ENCODE data around the gene AKAP7. TPM values are rescaled to one million over a fixed set of nuclear protein-coding genes. Genes with fewer than 3 reads are reported as not detected.

Gene AKAP7
- total RNA-seq, 1 donor from 2014 or later, result 4.6 TPM

- no peak overlapping the region for H2AFZ ChIP-seq (ENCODE audit: low read depth, low read length)
- TF ChIP-seq EZH2 (IDR thresholded peaks at IDR 0.05; ENCODE audit: insufficient read depth, low read length), result no peak
- no peak for TF ChIP-seq CTCF (IDR thresholded peaks at IDR 0.05; ENCODE audit: insufficient read depth, low read depth, low read length)
- no peak for DNase-seq (ENCODE audit: low read depth)
- no peaks in the 10 kb centered on the region for H4K20me1 ChIP-seq (ENCODE audit: insufficient read depth, low read length)
- no peak for FAIRE-seq
- Mint-ChIP-seq H3K27ac (ENCODE audit: unreplicated experiment) (no peak overlapping the region), H3K4me3 (ENCODE audit: unreplicated experiment) (no peak overlapping the region), H3K27me3 (ENCODE audit: low read depth, unreplicated experiment) (no peaks in the 10 kb centered on the region), H3K4me1 (ENCODE audit: low read depth, unreplicated experiment) (no peaks in the 10 kb centered on the region), H3K36me3 (ENCODE audit: low read depth, unreplicated experiment) (no peaks in the 10 kb centered on the region), H3K9me3 (ENCODE audit: unreplicated experiment) (no peaks in the 10 kb centered on the region)
- no peaks in the 10 kb centered on the region for H3K36me3 ChIP-seq (ENCODE audit: insufficient read depth, low read length)
- no peaks in the 10 kb centered on the region for H3K9me3 ChIP-seq (ENCODE audit: insufficient read depth, low read depth, low read length)
- no peak overlapping the region for H3K9ac ChIP-seq (ENCODE audit: low read length)
- no peaks in the 10 kb centered on the region for H3K4me1 ChIP-seq (ENCODE audit: insufficient read depth, low read length)
- no peak overlapping the region for H3K4me2 ChIP-seq (ENCODE audit: low read length)
- no peak overlapping the region for H3K4me3 ChIP-seq (ENCODE audit: insufficient read depth, low read depth, low read length)
- H3K79me2 ChIP-seq (ENCODE audit: insufficient read depth, low read length), result no peaks in the 10 kb centered on the region
- no peaks in the 10 kb centered on the region for H3K27me3 ChIP-seq (ENCODE audit: insufficient read depth, low read length)
- no peak overlapping the region for H3K27ac ChIP-seq (ENCODE audit: low read depth, low read length)
Observed at GRCh38 chr6:131112249-131112648, 23.0 kb upstream of the AKAP7 start.

- no peak for FAIRE-seq
- no peak overlapping the region for H3K27ac Mint-ChIP-seq (ENCODE audit: unreplicated experiment)
- H4K20me1 ChIP-seq (ENCODE audit: insufficient read depth, low read length), result no peaks in the 10 kb centered on the region
- no peaks in the 10 kb centered on the region for H3K36me3 Mint-ChIP-seq (ENCODE audit: low read depth, unreplicated experiment)
- no peaks in the 10 kb centered on the region for H3K79me2 ChIP-seq (ENCODE audit: insufficient read depth, low read length)
- no peaks in the 10 kb centered on the region for H3K4me1 Mint-ChIP-seq (ENCODE audit: low read depth, unreplicated experiment)
- no peaks in the 10 kb centered on the region for H3K27me3 ChIP-seq (ENCODE audit: insufficient read depth, low read length)
- TF ChIP-seq CTCF (IDR thresholded peaks at IDR 0.05; ENCODE audit: insufficient read depth, low read depth, low read length), result no peak
- no peak for TF ChIP-seq EZH2 (IDR thresholded peaks at IDR 0.05; ENCODE audit: insufficient read depth, low read length)
- no peaks in the 10 kb centered on the region for H3K27me3 Mint-ChIP-seq (ENCODE audit: low read depth, unreplicated experiment)
- DNase-seq (ENCODE audit: low read depth), result no peak
- H3K9me3 ChIP-seq (ENCODE audit: insufficient read depth, low read depth, low read length), result no peaks in the 10 kb centered on the region
- H3K4me2 ChIP-seq (ENCODE audit: low read length), result no peak overlapping the region
- no peaks in the 10 kb centered on the region for H3K9me3 Mint-ChIP-seq (ENCODE audit: unreplicated experiment)
- no peaks in the 10 kb centered on the region for H3K4me1 ChIP-seq (ENCODE audit: insufficient read depth, low read length)
- no peak overlapping the region for H3K4me3 Mint-ChIP-seq (ENCODE audit: unreplicated experiment)
- H3K36me3 ChIP-seq (ENCODE audit: insufficient read depth, low read length), result no peaks in the 10 kb centered on the region
- no peak overlapping the region for H2AFZ ChIP-seq (ENCODE audit: low read depth, low read length)
- no peak overlapping the region for H3K9ac ChIP-seq (ENCODE audit: low read length)
- no peak overlapping the region for H3K4me3 ChIP-seq (ENCODE audit: insufficient read depth, low read depth, low read length)
- H3K27ac ChIP-seq (ENCODE audit: low read depth, low read length), result no peak overlapping the region
Observed at GRCh38 chr6:131115651-131116050, 19.6 kb upstream of the AKAP7 start.

- H3K36me3 Mint-ChIP-seq (ENCODE audit: low read depth, unreplicated experiment), result no peaks in the 10 kb centered on the region
- no peaks in the 10 kb centered on the region for H3K36me3 ChIP-seq (ENCODE audit: insufficient read depth, low read length)
- FAIRE-seq (no peak), DNase-seq (ENCODE audit: low read depth) (no peak)
- H3K4me2 ChIP-seq (ENCODE audit: low read length), result no peak overlapping the region
- no peaks in the 10 kb centered on the region for H3K27me3 Mint-ChIP-seq (ENCODE audit: low read depth, unreplicated experiment)
- H3K27me3 ChIP-seq (ENCODE audit: insufficient read depth, low read length), result no peaks in the 10 kb centered on the region
- H2AFZ ChIP-seq (ENCODE audit: low read depth, low read length), result no peak overlapping the region
- no peak overlapping the region for H3K9ac ChIP-seq (ENCODE audit: low read length)
- no peak overlapping the region for H3K27ac ChIP-seq (ENCODE audit: low read depth, low read length)
- H3K27ac Mint-ChIP-seq (ENCODE audit: unreplicated experiment), result no peak overlapping the region
- no peaks in the 10 kb centered on the region for H3K4me1 Mint-ChIP-seq (ENCODE audit: low read depth, unreplicated experiment)
- H3K4me1 ChIP-seq (ENCODE audit: insufficient read depth, low read length), result no peaks in the 10 kb centered on the region
- no peaks in the 10 kb centered on the region for H3K9me3 ChIP-seq (ENCODE audit: insufficient read depth, low read depth, low read length)
- H3K79me2 ChIP-seq (ENCODE audit: insufficient read depth, low read length), result no peaks in the 10 kb centered on the region
- TF ChIP-seq CTCF (IDR thresholded peaks at IDR 0.05; ENCODE audit: insufficient read depth, low read depth, low read length), result no peak
- no peak for TF ChIP-seq EZH2 (IDR thresholded peaks at IDR 0.05; ENCODE audit: insufficient read depth, low read length)
- H3K4me3 ChIP-seq (ENCODE audit: insufficient read depth, low read depth, low read length), result no peak overlapping the region
- H3K9me3 Mint-ChIP-seq (ENCODE audit: unreplicated experiment), result no peaks in the 10 kb centered on the region
- no peaks in the 10 kb centered on the region for H4K20me1 ChIP-seq (ENCODE audit: insufficient read depth, low read length)
- H3K4me3 Mint-ChIP-seq (ENCODE audit: unreplicated experiment), result no peak overlapping the region
Observed at GRCh38 chr6:131116321-131116720, 18.9 kb upstream of the AKAP7 start.
